Osteoblast (primary cell): Measurements from ENCODE around the gene RPL7A. TPM values are rescaled to one million over a fixed set of nuclear protein-coding genes. Genes with fewer than 3 reads are reported as not detected.
A peak's percentile ranks its signal among the peaks of the same experiment; 100 is the strongest.
"Not testable (repeated sequence)": the region's sequence is repeated elsewhere in the genome, so short reads cannot be mapped to it uniquely, and the experiment has no call there.

Experiments used
- DNase-seq: peaks from one replicate; pipeline ENCODE4 v3.0.0; 2011; ENCODE audit warnings: low spot score, mixed read lengths; ENCODE audit not compliant: insufficient read length; ENCODE audit errors: missing footprints
- H2AFZ ChIP-seq: 2 replicates; pipeline ENCODE4 v1.6.0; 2011; ENCODE audit warnings: mild to moderate bottlenecking, low read length
- H3K27ac ChIP-seq: 2 replicates; pipeline ENCODE4 v1.5.1; 2011; ENCODE audit warnings: mild to moderate bottlenecking, low read depth, low read length, moderate library complexity
- H3K27me3 ChIP-seq: 2 replicates; pipeline ENCODE4 v1.6.0; 2012; ENCODE audit warnings: mild to moderate bottlenecking, control low read depth, inconsistent platforms, low read length, moderate library complexity; ENCODE audit not compliant: insufficient read depth
- H3K36me3 ChIP-seq: 2 replicates; pipeline ENCODE4 v1.5.1; 2011; ENCODE audit warnings: mild to moderate bottlenecking, low read length, control low read depth, moderate library complexity; ENCODE audit not compliant: insufficient read depth
- H3K4me1 ChIP-seq: 2 replicates; pipeline ENCODE4 v1.5.1; 2011; ENCODE audit warnings: mild to moderate bottlenecking, low read length, control low read depth, moderate library complexity; ENCODE audit not compliant: insufficient read depth
- H3K4me2 ChIP-seq: 2 replicates; pipeline ENCODE4 v1.6.0; 2011; ENCODE audit warnings: mild to moderate bottlenecking, low read length; ENCODE audit not compliant: insufficient read depth
- H3K4me3 ChIP-seq: fragments of 200-600 bp; sonication (generic); 3 replicates; pipeline ENCODE4 v1.5.1; 2012; ENCODE audit warnings: mild to moderate bottlenecking, low read length, inconsistent platforms; ENCODE audit not compliant: insufficient read depth
- H3K79me2 ChIP-seq: 2 replicates; pipeline ENCODE4 v1.6.0; 2012; ENCODE audit warnings: mild to moderate bottlenecking, low read length, control low read depth, inconsistent platforms; ENCODE audit not compliant: insufficient read depth
- H3K9me3 ChIP-seq: 2 replicates; pipeline ENCODE4 v1.5.1; 2011; ENCODE audit warnings: low read depth, low read length, control low read depth
- H4K20me1 ChIP-seq: 2 replicates; pipeline ENCODE4 v1.6.0; 2012; ENCODE audit warnings: mild to moderate bottlenecking, low read length, control low read depth; ENCODE audit not compliant: insufficient read depth
- CTCF ChIP-seq: IDR thresholded peaks from 2 replicates; pipeline ENCODE4 v1.5.1; 2011; ENCODE audit warnings: mild to moderate bottlenecking, low read depth, low read length, moderate library complexity; ENCODE audit errors: extremely low read depth
- total RNA-seq: library from RNA; depleted of rRNA; stranded (reverse); fragments of >200 nt; gene quantifications from 2 replicates; pipeline ENCODE4 v1.2.3, GENCODE V29; 2012

The RPL7A gene
- total RNA-seq, 1 donor: 1,763 TPM

GRCh38 chr9:133334161-133334560 is 13.9 kb upstream of the RPL7A start:
- H3K4me2 ChIP-seq: no peak overlapping the region
- H3K9me3 ChIP-seq: no peaks in the 10 kb centered on the region
- no peak overlapping the region for H3K27ac ChIP-seq
- no peak for TF ChIP-seq CTCF
- no peak overlapping the region for H2AFZ ChIP-seq
- peaks cover 14% of the 10 kb centered on the region for H3K4me1 ChIP-seq
- peaks cover 21% of the 10 kb centered on the region for H4K20me1 ChIP-seq
- H3K27me3 ChIP-seq: no peaks in the 10 kb centered on the region
- no peak overlapping the region for H3K4me3 ChIP-seq
- peaks cover 46% of the 10 kb centered on the region for H3K36me3 ChIP-seq
- H3K79me2 ChIP-seq: peaks cover 31% of the 10 kb centered on the region
- DNase-seq: no peak

GRCh38 chr9:133334888-133335287 is 13.1 kb upstream of the RPL7A start:
- Histone ChIP-seq H3K36me3 (peaks cover 54% of the 10 kb centered on the region), H4K20me1 (peaks cover 21% of the 10 kb centered on the region), H3K4me1 (peaks cover 14% of the 10 kb centered on the region), H3K4me3 (peak overlapping the region; percentile 99), H3K27ac (peak overlapping the region; percentile 69), H3K4me2 (peak overlapping the region; percentile 89), H3K79me2 (peaks cover 31% of the 10 kb centered on the region)
- not testable (repeated sequence) for H3K27me3 ChIP-seq, H3K9me3 ChIP-seq, DNase-seq, H2AFZ ChIP-seq

- H3K79me2 ChIP-seq: peaks cover 31% of the 10 kb centered on the region
These were observed 11.8 kb upstream of the RPL7A start, which contains the start of gene SURF6 for GRCh38 chr9:133335924-133336811. Gene SURF6 (minus strand): TSS chr9:133336188. CDS start chr9:133336132, 56 bp downstream.

GRCh38 chr9:133339641-133340040 is 8.4 kb upstream of the RPL7A start:
- TF ChIP-seq CTCF: no peak
- Histone ChIP-seq H3K27me3 (no peaks in the 10 kb centered on the region), H3K36me3 (peaks cover 48% of the 10 kb centered on the region), H3K9me3 (no peaks in the 10 kb centered on the region), H3K79me2 (peaks cover 14% of the 10 kb centered on the region), H3K27ac (no peak overlapping the region), H4K20me1 (peaks cover 3% of the 10 kb centered on the region), H3K4me1 (peaks cover 14% of the 10 kb centered on the region), H3K4me3 (no peak overlapping the region), H2AFZ (no peak overlapping the region), H3K4me2 (no peak overlapping the region)
- DNase-seq: no peak

More at GRCh38 chr9:133335924-133336811, 11.8 kb upstream of the RPL7A start, which contains the start of gene SURF6:
- peaks cover 18% of the 10 kb centered on the region for H4K20me1 ChIP-seq
- H3K9me3 ChIP-seq: no peaks in the 10 kb centered on the region
- peak within 1 kb of the TSS; percentile 69 for H3K27ac ChIP-seq
- H3K4me1 ChIP-seq: peaks cover 14% of the 10 kb centered on the region
- H3K36me3 ChIP-seq: peaks cover 55% of the 10 kb centered on the region
- TF ChIP-seq CTCF: no peak
- peak within 1 kb of the TSS; percentile 99 for H3K4me3 ChIP-seq
- peak within 1 kb of the TSS; percentile 89 for H3K4me2 ChIP-seq
- H3K27me3 ChIP-seq: no peaks in the 10 kb centered on the region
- DNase-seq: peak; percentile 98
- peak within 1 kb of the TSS; percentile 85 for H2AFZ ChIP-seq
